Kidney (tissue), 14 donors: ENCODE measurements around the gene KIF5A. TPM values are rescaled to one million over a fixed set of nuclear protein-coding genes. Genes with fewer than 3 reads are reported as not detected.
A peak's percentile ranks its signal among the peaks of the same experiment; 100 is the strongest.
"Not testable (repeated sequence)": the region's sequence is repeated elsewhere in the genome, so short reads cannot be mapped to it uniquely, and the experiment has no call there.

ENCODE experiments used
- DNase-seq, 5 donors: peaks; one replicate each; pipeline ENCODE4 v3.0.0-alpha.2; 2013 to 2020
- FAIRE-seq: peaks from 2 replicates; lab custom pipeline; 2012; peaks lifted over from hg19 to GRCh38; lab: Jason Lieb, UNC
- H3K27ac ChIP-seq, 2 donors: one replicate each; pipeline ENCODE4 v1.7.0; 2013; ENCODE audit warnings: low read depth in 2 of 2, low read length in 2 of 2, inconsistent platforms in 1 of 2
- H3K27me3 ChIP-seq: one replicate; pipeline ENCODE4 v1.7.1; 2013; ENCODE audit warnings: low read length, inconsistent platforms; ENCODE audit not compliant: control insufficient read depth, insufficient read depth
- H3K36me3 ChIP-seq, 3 donors: one replicate each; pipeline versions ENCODE4 v1.7.0 to v1.7.1; 2013; ENCODE audit warnings: low read length in 3 of 3, control low read depth in 1 of 3, inconsistent platforms in 1 of 3; ENCODE audit not compliant: insufficient read depth in 3 of 3, control insufficient read depth in 2 of 3
- H3K4me1 ChIP-seq, 3 donors: one replicate each; pipeline versions ENCODE4 v1.7.0 to v1.7.1; 2013; ENCODE audit warnings: low read length in 3 of 3, inconsistent platforms in 1 of 3, low read depth in 1 of 3; ENCODE audit not compliant: control insufficient read depth in 2 of 3, insufficient read depth in 2 of 3
- H3K4me3 ChIP-seq, 3 donors: one replicate each; pipeline versions ENCODE4 v1.7.0 to v1.8.1; 2013; ENCODE audit warnings: low read length in 3 of 3, control low read depth in 1 of 3, inconsistent platforms in 1 of 3
- H3K9ac ChIP-seq, 3 donors: one replicate each; pipeline versions ENCODE4 v1.7.0 to v1.7.1; 2013; ENCODE audit warnings: low read length in 3 of 3, control low read depth in 1 of 3, inconsistent platforms in 1 of 3
- H3K9me3 ChIP-seq, 3 donors: one replicate each; pipeline versions ENCODE4 v1.7.0 to v1.7.1; 2013; ENCODE audit warnings: low read length in 3 of 3, control low read depth in 1 of 3, inconsistent platforms in 1 of 3; ENCODE audit not compliant: control insufficient read depth in 2 of 3, insufficient read depth in 1 of 3
- CTCF ChIP-seq: IDR thresholded peaks from 3 replicates; pipeline ENCODE4 v1.5.1; 2012; ENCODE audit warnings: mild to moderate bottlenecking, moderate library complexity, borderline replicate concordance; ENCODE audit not compliant: insufficient read depth; ENCODE audit errors: extremely low read depth
- intact Hi-C: fragments of 100-400 bp; cut with DNase I; formaldehyde crosslinking; loops from one replicate; pipeline ENCODE4 v1.11.1; 2022
- polyA plus RNA-seq: library from polyadenylated mRNA; stranded (reverse); fragments of 350-450 nt; fragmentation: Illumina TruSeq; extraction: RNeasy Lipid Tissue Mini Kit (QIAGEN cat#74804); gene quantifications from one replicate; pipeline ENCODE4 v1.2.3, GENCODE V29; 2014; ENCODE audit warnings: low read depth, low replicate concordance; ENCODE audit not compliant: insufficient read depth
- total RNA-seq: library from RNA; stranded (reverse); fragmentation: NEBNext Ultra II Directional; extraction: Animal tissue kit (Norgen Biotek cat#: 25700); gene quantifications from one replicate; pipeline ENCODE4 v1.2.1, GENCODE V29; 2021
- donor health status: control.
- donor health status: control.
- donor health status: control.
- donor health status: control.
- donor health status: control.
- donor health status: DM: yes; HTN: yes; CAD: no.
- donor health status: Normal renal cell carcinoma (clear cell type).

Gene KIF5A
- total and polyA plus RNA-seq, 2 donors from 2014 or later = 0.69 to 1.3 TPM

DNA sequence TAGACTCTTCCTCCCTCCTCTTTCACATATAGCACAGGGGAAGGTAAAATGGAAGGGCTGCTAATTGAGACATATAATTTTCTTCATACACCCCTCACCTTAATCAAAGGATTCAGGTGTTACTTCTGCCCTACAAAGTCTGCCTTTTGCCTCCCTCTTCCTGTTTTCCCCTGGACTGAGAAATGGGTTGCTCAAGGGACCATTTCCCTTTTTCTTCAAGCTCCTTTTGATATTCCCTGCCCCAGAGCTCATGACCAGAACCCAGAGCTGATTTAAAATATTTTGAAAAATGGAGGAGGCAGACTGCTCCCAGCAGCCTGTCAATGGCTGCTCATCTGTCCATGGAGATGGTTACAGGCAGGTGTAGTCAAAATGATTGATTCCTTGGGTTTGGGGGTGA lies 34.8 kb downstream of the KIF5A start:
- Histone ChIP-seq H3K36me3 (no peaks in the 10 kb centered on the region), H3K9ac (no peak overlapping the region), H3K4me1 (no peaks in the 10 kb centered on the region), H3K27me3 (no peaks in the 10 kb centered on the region), H3K9me3 (no peaks in the 10 kb centered on the region), H3K27ac (no peak overlapping the region), H3K4me3 (no peak overlapping the region)
- FAIRE-seq (no peak), DNase-seq (no peak)
- TF ChIP-seq CTCF = no peak
- intact Hi-C loops = loop anchor here (5.0 kb wide), 1 partner anchor 38 kb away; no protein-coding TSS in a partner anchor

DNA sequence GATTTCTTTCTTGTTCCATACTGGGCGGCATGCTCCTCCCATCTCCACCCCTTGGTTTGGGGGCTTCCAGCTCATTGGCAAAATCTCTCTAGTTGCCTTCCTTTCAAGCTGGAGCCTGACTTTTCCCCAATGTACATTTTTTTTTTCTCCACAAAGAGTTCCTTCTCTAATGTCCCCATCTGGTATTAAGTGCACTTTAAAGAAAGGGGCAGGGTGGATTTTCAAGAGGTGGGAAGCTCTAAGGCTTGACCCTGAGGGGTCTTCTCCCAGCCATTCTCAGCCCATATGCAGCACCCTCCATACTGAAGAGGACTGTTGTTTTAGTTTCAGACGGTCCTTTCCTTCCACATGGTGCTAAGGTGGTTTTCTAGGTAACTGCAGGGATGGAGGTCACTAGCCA lies 35.3 kb downstream of the KIF5A start:
- Histone ChIP-seq H3K27me3 (no peaks in the 10 kb centered on the region), H3K36me3 (no peaks in the 10 kb centered on the region), H3K4me1 (no peaks in the 10 kb centered on the region), H3K27ac (no peak overlapping the region), H3K9me3 (no peaks in the 10 kb centered on the region), H3K9ac (no peak overlapping the region), H3K4me3 (no peak overlapping the region)
- TF ChIP-seq CTCF = no peak
- DNase-seq = no peak
- intact Hi-C loops = no loop called here
- FAIRE-seq = no peak

DNA sequence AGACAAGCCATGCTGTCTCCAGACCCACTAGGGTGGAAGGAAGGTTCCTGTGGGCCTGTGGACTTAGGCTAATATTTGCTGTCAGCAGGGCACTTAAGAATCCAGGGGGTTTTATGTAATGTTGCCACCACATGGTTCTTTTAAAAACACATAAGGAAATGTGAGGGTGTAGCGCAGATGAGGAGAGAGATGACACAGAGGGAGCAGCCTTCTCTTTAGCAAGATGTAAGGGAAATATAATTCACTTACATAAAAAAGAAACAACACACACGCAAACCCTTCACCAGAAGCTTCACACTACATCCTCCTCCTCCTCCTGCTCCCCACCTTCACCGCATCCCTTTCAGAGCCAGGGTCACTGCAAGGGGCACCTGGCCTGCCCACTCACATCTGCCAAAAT lies 36.3 kb downstream of the KIF5A start:
- no peaks in the 10 kb centered on the region for H3K36me3 ChIP-seq
- intact Hi-C loops = no loop called here
- no peaks in the 10 kb centered on the region for H3K27me3 ChIP-seq
- no peak overlapping the region for H3K9ac ChIP-seq
- H3K4me3 ChIP-seq = no peak overlapping the region
- DNase-seq = no peak
- H3K27ac ChIP-seq = no peak overlapping the region
- no peak for FAIRE-seq
- TF ChIP-seq CTCF = no peak
- H3K9me3 ChIP-seq = no peaks in the 10 kb centered on the region
- peaks cover 0 to 4% (median 0%) of the 10 kb centered on the region in 3 donors for H3K4me1 ChIP-seq

- Histone ChIP-seq H3K9ac (no peak overlapping the region), H3K36me3 (no peaks in the 10 kb centered on the region), H3K27ac (no peak overlapping the region), H3K4me1 (peaks cover 0 to 5% (median 0%) of the 10 kb centered on the region in 3 donors), H3K9me3 (no peaks in the 10 kb centered on the region), H3K27me3 (no peaks in the 10 kb centered on the region), H3K4me3 (no peak overlapping the region)
- no peak for DNase-seq
- intact Hi-C loops = no loop called here
- no peak for FAIRE-seq
- TF ChIP-seq CTCF = no peak
These were observed 37.1 kb downstream of the KIF5A start for GRCh38 chr12:57586832-57587429.

- H3K4me3 ChIP-seq, H3K27me3 ChIP-seq, H3K9me3 ChIP-seq, H3K27ac ChIP-seq, FAIRE-seq, intact Hi-C loops, H3K4me1 ChIP-seq, H3K9ac ChIP-seq, H3K36me3 ChIP-seq: not testable (repeated sequence)
- peak in 4 of 5 donors; percentile 21 to 52 (median 36) for DNase-seq
These were observed 39.2 kb downstream of the KIF5A start for GRCh38 chr12:57588951-57589610.
